ENCODE data around the gene NRG2. TPM values are rescaled to one million over a fixed set of nuclear protein-coding genes. Genes with fewer than 3 reads are reported as not detected.

The NRG2 gene
- total RNA-seq, 1 experiment from 2014 or later, result 0.91 TPM

DNA sequence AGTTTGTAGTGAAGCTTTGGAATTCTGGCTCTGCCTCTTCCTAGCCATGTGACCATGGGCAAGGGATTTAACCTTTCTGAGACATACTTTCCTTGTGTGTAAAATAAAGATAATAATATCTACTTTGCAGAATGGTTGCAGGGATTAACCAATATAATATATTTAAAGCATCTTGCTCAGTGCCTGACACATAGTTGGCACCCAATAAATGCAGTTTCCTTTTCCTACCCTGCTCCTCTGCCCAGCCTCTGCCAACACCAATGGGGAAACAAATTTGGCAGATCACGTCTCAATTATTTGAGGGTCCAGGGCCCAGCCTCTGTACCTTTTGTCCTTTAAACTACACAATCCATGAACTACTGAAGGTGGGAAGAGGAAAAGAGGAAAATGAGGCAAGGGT, 91.1 kb downstream of the NRG2 start:
- Histone ChIP-seq H2AFZ (ENCODE audit: low read depth, low read length, poor library complexity, severe bottlenecking) (no peak overlapping the region), H3K9me3 (ENCODE audit: control insufficient read depth in 1 of 2, insufficient read depth in 1 of 2, low read depth in 1 of 2, low read length in 2 of 2) (no peaks in the 10 kb centered on the region), H3K79me2 (ENCODE audit: insufficient read depth, low read length) (no peaks in the 10 kb centered on the region), H3K4me3 (replicated peaks in 1 of 2; ENCODE audit: low read depth in 1 of 2, low read length in 2 of 2) (no peak overlapping the region), H3K27me3 (ENCODE audit: insufficient read depth, low read length) (peaks cover 14% of the 10 kb centered on the region; the same call in 1 of the 2 replicates), H3K9me2 (ENCODE audit: insufficient read depth) (no peaks in the 10 kb centered on the region; the same call in 1 of the 2 replicates), H3K4me1 (ENCODE audit: control insufficient read depth in 1 of 2, insufficient read depth in 2 of 2, low read length in 2 of 2) (peaks cover 5 to 13% of the 10 kb centered on the region in 2 experiments; a peak in 3 of 4 replicates), H3K27ac (ENCODE audit: low read depth, low read length) (no peak overlapping the region), H3K36me3 (ENCODE audit: control insufficient read depth in 1 of 2, insufficient read depth in 2 of 2, low read length in 2 of 2) (no peaks in the 10 kb centered on the region), H3K9ac (ENCODE audit: low read length) (no peak overlapping the region), H3K4me2 (ENCODE audit: low read length) (no peak overlapping the region), H4K20me1 (ENCODE audit: insufficient read depth) (no peaks in the 10 kb centered on the region)
- BruUV-seq (replicated peaks), result no TSS peak
- POLR2A ChIA-PET, result no interaction called here
- RAD21 ChIA-PET (ENCODE audit: low non-redundant PET in 1 of 2, low total read pairs in 2 of 2, uncharacterized antibody in 2 of 2, unreplicated experiment in 2 of 2), result no interaction called here
- ATAC-seq (no peak), DNase-seq (ENCODE audit: low read depth, low spot score) (no peak)
- TF ChIP-seq ZNF274 (IDR thresholded peaks at IDR 0.05; ENCODE audit: low read depth, low read length) (no peak), ELF1 (IDR thresholded peaks at IDR 0.05; ENCODE audit: borderline replicate concordance, low read depth) (no peak), SIN3A (IDR thresholded peaks at IDR 0.05; ENCODE audit: low read depth) (no peak), YY1 (IDR thresholded peaks at IDR 0.05; ENCODE audit: extremely low read depth, insufficient replicate concordance, low read depth, low read length) (no peak), POLR2A (IDR thresholded peaks at IDR 0.05; ENCODE audit: borderline replicate concordance, extremely low read depth, insufficient read depth, insufficient read length) (no peak), SRF (IDR thresholded peaks at IDR 0.05; ENCODE audit: low read depth) (no peak)
- TF ChIP-seq, protein P1, sequence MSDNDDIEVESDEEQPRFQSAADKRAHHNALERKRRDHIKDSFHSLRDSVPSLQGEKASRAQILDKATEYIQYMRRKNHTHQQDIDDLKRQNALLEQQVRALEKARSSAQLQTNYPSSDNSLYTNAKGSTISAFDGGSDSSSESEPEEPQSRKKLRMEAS (IDR thresholded peaks at IDR 0.05), result no peak
- CTCF ChIA-PET, result no interaction called here
- intact Hi-C loops (cut with micrococcal nuclease), result no loop called here

DNA sequence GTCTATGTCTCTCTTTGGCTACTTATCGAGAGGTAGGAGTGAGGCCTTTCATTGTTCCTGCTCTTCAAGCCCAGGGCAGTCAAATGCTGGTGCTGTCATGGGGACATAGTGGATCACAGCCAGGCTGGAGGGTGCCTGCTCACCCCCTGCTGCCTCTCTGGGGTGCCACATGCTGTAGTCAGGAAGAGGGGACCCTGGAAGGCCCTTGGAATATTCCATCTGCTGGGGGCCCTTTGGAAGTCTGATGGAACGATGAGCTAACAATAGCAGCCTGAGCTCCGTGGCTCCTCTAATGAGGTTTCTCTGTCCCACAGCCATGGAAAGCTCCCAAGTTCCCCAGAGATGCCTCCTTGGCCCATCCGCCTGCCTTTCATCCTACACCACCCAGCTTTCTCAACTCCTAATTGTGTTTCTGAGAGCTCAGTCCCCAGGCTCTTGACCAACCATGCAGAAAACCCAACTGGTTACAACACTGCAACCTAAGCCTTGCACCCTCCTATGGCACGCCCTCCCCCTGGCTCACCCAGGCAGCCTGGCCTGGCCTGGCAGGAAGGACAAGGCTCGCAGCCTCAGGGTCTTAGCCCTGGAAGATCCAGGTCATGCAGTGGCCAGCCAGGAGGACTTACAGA, 91.7 kb downstream of the NRG2 start:
- Histone ChIP-seq H3K9me3 (ENCODE audit: control insufficient read depth in 1 of 2, insufficient read depth in 1 of 2, low read depth in 1 of 2, low read length in 2 of 2) (no peaks in the 10 kb centered on the region), H3K36me3 (ENCODE audit: control insufficient read depth in 1 of 2, insufficient read depth in 2 of 2, low read length in 2 of 2) (no peaks in the 10 kb centered on the region), H3K4me3 (replicated peaks in 1 of 2; ENCODE audit: low read depth in 1 of 2, low read length in 2 of 2) (no peak overlapping the region), H3K9ac (ENCODE audit: low read length) (no peak overlapping the region), H3K9me2 (ENCODE audit: insufficient read depth) (no peaks in the 10 kb centered on the region; the same call in 1 of the 2 replicates), H2AFZ (ENCODE audit: low read depth, low read length, poor library complexity, severe bottlenecking) (no peak overlapping the region), H3K27ac (ENCODE audit: low read depth, low read length) (no peak overlapping the region), H3K4me2 (ENCODE audit: low read length) (no peak overlapping the region), H4K20me1 (ENCODE audit: insufficient read depth) (no peaks in the 10 kb centered on the region), H3K4me1 (ENCODE audit: control insufficient read depth in 1 of 2, insufficient read depth in 2 of 2, low read length in 2 of 2) (peaks cover 5 to 13% of the 10 kb centered on the region in 2 experiments; a peak in 3 of 4 replicates), H3K79me2 (ENCODE audit: insufficient read depth, low read length) (no peaks in the 10 kb centered on the region), H3K27me3 (ENCODE audit: insufficient read depth, low read length) (peaks cover 19% of the 10 kb centered on the region)
- ATAC-seq (no peak), DNase-seq (ENCODE audit: low read depth, low spot score) (no peak)
- ChIA-PET RAD21 (ENCODE audit: low non-redundant PET in 1 of 2, low total read pairs in 2 of 2, uncharacterized antibody in 2 of 2, unreplicated experiment in 2 of 2) (no interaction called here), CTCF (no interaction called here), POLR2A (no interaction called here)
- intact Hi-C loops (cut with micrococcal nuclease), result no loop called here
- BruUV-seq (replicated peaks), result no TSS peak
- TF ChIP-seq SP1 (IDR thresholded peaks at IDR 0.05; ENCODE audit: low read depth), result no peak
- no peak for TF ChIP-seq CBX3 (IDR thresholded peaks at IDR 0.05; ENCODE audit: low read depth)
- TF ChIP-seq EGR1 (IDR thresholded peaks at IDR 0.05; ENCODE audit: low read depth), result no peak
- no peak for TF ChIP-seq CEBPB (IDR thresholded peaks at IDR 0.05; ENCODE audit: low read depth)
- TF ChIP-seq EZH2phosphoT487 (IDR thresholded peaks at IDR 0.05; ENCODE audit: borderline replicate concordance), result no peak
- TF ChIP-seq RAD21 (IDR thresholded peaks at IDR 0.05; ENCODE audit: low read depth), result no peak
- no peak for TF ChIP-seq POLR2A (IDR thresholded peaks at IDR 0.05; ENCODE audit: borderline replicate concordance, extremely low read depth, insufficient read depth, insufficient read length)
- TF ChIP-seq, protein P1 (IDR thresholded peaks at IDR 0.05), result no peak
- no peak for TF ChIP-seq EZH2 (IDR thresholded peaks at IDR 0.05)
- no peak for TF ChIP-seq SRF (IDR thresholded peaks at IDR 0.05; ENCODE audit: low read depth)
- TF ChIP-seq, protein P2, sequence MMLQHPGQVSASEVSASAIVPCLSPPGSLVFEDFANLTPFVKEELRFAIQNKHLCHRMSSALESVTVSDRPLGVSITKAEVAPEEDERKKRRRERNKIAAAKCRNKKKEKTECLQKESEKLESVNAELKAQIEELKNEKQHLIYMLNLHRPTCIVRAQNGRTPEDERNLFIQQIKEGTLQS (IDR thresholded peaks at IDR 0.05), result no peak
- TF ChIP-seq FOSL1 (IDR thresholded peaks at IDR 0.05; ENCODE audit: low read depth), result no peak
- TF ChIP-seq ELF1 (IDR thresholded peaks at IDR 0.05; ENCODE audit: borderline replicate concordance, low read depth), result no peak
- TF ChIP-seq YY1 (IDR thresholded peaks at IDR 0.05; ENCODE audit: extremely low read depth, insufficient replicate concordance, low read depth, low read length), result no peak
- TF ChIP-seq POLR2AphosphoS5 (IDR thresholded peaks at IDR 0.05; ENCODE audit: low read depth, low read length), result no peak
- no peak for TF ChIP-seq JUND (IDR thresholded peaks at IDR 0.05)
- TF ChIP-seq ZNF274 (IDR thresholded peaks at IDR 0.05; ENCODE audit: low read depth, low read length), result no peak
- TF ChIP-seq, protein P3, sequence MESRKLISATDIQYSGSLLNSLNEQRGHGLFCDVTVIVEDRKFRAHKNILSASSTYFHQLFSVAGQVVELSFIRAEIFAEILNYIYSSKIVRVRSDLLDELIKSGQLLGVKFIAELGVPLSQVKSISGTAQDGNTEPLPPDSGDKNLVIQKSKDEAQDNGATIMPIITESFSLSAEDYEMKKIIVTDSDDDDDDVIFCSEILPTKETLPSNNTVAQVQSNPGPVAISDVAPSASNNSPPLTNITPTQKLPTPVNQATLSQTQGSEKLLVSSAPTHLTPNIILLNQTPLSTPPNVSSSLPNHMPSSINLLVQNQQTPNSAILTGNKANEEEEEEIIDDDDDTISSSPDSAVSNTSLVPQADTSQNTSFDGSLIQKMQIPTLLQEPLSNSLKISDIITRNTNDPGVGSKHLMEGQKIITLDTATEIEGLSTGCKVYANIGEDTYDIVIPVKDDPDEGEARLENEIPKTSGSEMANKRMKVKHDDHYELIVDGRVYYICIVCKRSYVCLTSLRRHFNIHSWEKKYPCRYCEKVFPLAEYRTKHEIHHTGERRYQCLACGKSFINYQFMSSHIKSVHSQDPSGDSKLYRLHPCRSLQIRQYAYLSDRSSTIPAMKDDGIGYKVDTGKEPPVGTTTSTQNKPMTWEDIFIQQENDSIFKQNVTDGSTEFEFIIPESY (IDR thresholded peaks at IDR 0.05; ENCODE audit: extremely low read depth, insufficient replicate concordance, low read length), result no peak
